HG03439 (cell line): ENCODE measurements around the gene CDC7.
"Not testable (repeated sequence)": the region's sequence is repeated elsewhere in the genome, so short reads cannot be mapped to it uniquely, and the experiment has no call there.

ENCODE experiments used
- ATAC-seq: cut with Tn5 transposase; IDR thresholded peaks from one replicate; pipeline ENCODE4 v1.9.1; 2021; ENCODE audit warnings: mild to moderate bottlenecking, moderate library complexity; ENCODE audit not compliant: unreplicated experiment

Gene CDC7

DNA sequence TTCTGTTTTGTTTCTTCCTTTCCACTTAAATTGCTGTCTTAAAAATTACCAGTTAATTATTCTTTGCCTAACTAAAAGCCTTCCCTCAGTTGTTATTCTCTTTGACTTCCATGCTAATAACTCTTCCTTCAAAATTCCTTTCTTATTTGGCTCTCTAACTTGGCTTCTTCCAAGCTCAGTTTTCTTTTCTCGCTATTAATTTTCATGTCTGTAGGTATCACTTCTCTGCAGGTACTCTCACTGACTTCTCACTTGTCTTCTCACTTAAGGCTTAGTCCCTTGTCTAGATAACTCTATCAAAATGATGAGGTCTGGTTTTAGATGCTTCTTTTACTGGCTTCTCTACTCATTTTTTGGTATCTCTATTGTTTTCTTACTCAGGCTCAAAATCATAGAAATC is 10.1 kb downstream of the CDC7 start:
- ATAC-seq: no peak

DNA sequence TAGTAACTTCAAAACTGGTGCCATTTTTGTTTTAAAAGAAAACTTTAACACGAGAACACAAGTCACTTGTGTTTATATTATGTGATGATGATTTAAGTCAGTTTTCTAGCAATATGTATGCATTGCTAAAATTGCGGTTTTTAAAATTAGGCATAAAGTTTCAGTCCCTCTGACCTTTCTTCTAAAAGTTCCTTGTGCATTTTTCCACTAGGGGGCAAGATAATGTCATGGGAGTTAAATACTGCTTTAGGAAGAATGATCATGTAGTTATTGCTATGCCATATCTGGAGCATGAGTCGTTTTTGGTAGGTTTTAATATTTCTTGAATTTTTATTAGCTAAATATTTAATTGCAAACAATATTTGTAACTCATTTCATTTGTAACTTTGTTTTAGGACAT is 10.7 kb downstream of the CDC7 start:
- ATAC-seq: no peak

DNA sequence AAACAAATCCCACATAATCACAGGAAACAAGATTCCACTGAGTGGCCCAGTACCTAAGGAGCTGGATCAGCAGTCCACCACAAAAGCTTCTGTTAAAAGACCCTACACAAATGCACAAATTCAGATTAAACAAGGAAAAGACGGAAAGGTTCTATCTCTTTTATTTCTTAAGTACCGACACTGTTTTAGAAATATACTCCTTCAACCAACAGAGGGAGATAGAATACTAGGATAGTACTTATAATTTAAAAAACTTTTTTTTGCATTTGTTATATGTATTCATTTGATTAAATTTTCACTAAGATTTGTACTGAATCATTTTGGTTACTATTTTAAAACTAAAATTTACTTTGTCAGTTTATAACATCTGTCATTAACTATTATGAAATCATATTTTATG is 12.5 kb downstream of the CDC7 start:
- ATAC-seq: no peak

DNA sequence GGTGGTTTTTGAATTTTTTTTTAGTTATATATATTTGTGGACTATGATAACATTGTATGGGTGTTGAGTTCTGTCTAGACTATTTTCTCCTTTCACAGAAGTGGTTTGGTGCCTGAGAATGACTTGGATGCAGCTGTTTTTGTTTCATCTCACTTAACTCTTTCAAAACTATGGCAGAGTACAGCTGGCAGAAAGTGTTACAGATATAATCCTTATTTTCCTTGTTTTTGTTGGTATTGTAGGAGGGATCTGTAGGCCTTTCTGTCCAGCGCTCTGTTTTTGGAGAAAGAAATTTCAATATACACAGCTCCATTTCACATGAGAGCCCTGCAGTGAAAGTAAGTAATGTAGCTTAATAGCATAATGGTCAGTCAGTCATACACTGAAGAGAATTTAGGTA is 13.1 kb downstream of the CDC7 start:
- ATAC-seq: no peak

DNA sequence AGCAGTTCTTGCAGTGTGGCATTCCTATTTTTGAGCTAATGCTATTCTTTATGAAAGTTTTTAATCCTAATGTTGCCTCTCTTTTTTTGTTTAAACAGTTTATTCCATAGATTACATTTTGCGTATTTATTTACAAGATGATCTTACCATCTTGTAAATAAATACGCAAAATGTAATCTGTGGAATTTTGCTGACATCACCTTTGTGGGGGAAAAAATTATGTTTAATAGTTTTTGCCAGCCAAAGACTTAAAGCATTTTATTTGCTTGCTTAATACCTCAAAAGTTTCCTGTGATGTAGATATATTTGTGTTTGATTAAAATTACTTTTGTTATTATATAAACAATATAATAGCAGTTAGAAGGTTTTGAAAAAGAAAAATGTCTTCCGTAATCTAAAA is 15.3 kb downstream of the CDC7 start:
- no peak for ATAC-seq

DNA sequence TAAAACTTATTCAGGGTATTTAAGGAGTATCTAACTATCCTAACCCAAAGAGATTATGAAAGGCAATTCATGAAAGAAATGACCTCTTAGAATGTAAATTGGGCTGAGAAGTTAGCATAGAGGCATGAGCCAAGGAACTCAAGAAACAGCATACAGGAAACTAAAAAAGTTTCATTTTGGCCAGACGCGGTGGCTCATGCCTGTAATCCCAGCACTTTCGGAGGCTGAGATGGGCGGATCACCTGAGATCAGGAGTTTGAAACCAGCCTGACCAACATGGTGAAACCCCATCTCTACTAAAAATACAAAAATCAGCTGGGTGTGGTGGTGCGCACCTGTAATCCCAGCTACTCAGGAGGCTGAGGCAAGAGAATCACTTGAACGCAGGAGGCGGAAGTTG is 16.0 kb downstream of the CDC7 start:
- ATAC-seq: not testable (repeated sequence)

DNA sequence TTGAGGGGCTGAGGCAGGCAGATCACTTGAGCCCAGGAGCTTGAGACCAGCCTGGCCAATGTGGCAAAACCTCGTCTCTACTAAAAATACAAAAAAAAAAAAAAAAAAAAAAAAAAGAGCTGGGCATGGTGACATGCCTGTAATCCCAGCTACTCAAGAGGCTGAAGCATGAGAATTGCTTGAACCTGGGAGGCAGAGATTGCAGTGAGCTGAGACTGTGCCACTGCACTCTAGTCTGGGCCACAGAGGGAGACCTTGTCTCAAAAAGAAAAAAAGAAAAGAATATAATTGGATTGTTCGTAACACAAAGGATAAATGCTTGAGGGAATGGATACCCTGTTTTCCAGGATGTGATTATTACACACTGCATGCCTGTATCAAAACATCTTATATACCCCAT is 18.5 kb downstream of the CDC7 start:
- ATAC-seq: not testable (repeated sequence)

DNA sequence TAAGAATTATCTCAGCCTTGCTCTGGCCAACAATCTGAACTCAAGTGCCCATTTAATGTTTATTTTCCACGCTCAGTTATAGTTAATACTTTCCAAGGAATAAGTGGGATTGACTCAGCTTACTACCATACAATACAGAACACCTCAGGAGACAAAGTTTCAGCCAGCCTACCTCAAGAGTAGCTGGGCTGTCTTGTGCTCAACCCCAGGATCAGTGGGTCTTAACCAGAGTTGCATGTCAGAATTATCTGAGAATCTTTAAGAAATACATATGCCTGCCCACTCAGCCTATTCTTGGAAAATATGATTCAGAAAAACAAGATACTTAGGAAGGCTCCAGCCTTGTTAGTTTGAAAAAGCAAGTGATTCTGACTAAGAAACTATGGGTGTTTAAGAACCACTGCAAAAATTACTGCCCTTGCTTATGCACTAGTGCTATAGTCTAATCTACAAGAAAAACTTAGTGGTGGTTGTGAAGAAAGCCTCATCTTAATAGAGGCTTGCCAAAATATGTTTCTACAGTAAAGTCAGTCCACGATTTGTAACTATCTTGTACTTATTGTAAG is 20.4 kb downstream of the CDC7 start:
- ATAC-seq: no peak

DNA sequence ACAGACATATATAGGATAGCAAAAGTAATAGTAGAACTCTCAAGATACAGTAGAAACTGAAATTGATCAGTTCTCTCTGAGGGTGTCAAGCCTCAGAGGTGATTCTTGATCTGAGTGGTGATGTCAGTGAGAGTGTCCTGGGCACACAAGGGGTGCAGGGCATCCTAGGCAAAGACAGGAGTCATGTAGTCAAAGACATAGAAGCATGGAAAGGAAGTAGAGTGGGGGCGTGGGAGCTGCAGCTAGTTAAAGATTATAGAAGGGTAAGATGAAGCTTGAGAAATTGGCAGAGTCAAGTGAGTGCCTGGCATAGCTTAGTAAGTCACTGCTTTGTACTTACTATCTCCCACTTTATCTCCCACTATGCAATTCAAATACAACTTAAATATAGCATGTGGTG is 22.8 kb downstream of the CDC7 start:
- peak; percentile 95 for ATAC-seq

DNA sequence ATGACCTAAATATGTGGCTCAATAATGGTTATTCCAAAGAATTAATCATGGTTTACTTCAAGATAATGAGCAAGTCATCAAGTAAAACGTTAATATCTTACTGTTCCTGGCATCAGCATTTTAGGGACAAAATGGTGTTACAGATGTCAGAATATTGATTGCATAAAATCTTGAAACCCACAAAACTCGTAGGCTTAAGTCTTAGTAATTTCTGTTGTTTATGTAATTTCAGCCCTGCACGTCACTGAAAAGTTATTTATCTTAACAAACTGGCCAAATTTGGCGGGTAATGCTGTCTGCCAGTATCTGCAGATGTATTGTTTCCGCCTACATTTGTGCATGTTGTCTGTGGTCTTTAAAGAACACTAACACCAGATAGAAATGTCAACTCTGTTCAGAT is 25.8 kb downstream of the CDC7 start:
- no peak for ATAC-seq

DNA sequence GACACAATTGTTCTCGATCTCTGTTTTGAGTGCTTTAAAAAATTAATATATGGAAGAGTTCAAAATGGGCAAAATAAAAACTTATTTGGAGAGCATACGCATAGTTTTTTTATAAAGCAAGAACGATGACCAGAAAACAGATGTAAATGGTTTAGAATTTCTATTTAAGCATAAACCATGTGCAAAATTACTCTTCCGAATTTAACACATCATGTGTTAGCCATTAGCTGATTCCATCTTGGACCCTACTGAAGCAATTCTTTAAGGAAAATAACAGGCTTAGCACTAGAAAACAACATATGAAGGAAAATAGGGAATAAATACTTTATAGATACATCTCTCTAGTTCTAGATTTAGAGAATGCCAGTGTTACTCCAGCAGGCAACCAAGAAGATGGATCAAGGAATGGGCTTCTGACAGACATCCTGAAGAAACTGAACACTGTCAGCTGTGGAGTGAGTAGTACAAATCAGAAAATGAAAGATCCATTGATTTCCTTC is 26.7 kb downstream of the CDC7 start:
- ATAC-seq: no peak

DNA sequence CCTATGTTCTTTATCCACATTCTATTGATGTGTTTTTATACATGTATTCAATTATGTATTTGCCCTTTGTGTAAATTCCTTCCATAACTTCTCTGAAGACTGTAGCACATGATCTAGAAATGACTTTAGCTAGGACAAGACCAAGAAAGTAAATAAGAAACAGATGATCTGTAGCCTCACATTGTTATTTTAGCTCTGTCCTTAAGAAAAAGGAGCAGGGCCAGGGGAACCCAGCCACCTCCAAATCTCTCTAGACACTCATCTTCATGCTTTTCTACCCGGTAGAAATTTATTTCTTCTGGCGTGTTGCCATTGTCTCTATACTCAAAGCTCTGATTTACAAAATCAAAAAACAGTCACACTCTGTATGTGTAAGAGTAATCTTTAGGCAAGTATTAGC is 27.1 kb downstream of the CDC7 start:
- ATAC-seq: no peak

DNA sequence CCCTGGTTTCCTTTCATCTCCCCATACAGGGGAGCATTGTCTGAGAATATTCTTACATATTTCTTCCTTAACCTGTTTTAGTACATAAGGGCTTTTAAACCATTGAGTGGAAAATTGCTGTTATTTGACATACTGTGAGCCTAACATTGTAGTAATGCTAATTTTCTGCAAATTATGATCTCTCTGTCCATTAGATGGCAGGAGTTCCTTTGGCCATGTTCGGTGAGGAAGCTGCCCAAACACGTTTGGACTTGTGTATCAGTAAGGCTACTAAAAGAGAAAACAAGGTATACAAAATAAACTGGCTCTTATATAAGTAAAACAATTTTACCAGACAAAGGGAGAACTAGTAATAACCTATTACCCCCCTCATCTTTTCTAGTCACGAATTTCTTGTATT is 29.2 kb downstream of the CDC7 start:
- no peak for ATAC-seq

DNA sequence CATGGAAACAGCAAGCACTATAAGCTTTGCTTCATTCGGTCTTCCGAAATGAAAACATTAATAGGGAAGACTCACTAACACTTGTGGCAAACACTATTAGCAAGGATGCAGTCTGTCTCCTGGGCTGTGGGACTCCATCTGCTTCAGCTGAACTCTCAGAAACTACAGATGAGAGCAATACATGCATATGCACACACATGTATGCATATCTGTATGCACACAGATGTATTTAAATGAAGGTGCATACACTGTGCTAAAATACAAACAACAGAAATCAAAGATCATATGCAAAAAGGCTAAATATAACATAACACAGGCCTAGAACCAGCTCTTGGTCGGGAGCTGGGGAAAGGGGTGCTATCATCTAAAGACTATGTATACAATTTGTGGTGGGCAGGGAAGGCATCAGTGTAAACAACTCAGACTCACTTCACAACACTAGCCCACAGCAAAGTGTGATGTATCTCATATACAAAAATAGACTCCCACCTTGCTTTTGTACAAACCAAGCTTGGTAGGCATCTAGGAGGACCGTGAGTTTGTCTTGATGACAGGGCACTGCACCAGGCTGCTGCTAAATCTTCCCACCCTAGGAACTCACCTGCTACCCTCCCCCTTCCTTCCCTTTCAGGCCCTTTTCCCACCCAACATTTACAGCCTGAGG is 32.8 kb downstream of the CDC7 start:
- ATAC-seq: no peak

DNA sequence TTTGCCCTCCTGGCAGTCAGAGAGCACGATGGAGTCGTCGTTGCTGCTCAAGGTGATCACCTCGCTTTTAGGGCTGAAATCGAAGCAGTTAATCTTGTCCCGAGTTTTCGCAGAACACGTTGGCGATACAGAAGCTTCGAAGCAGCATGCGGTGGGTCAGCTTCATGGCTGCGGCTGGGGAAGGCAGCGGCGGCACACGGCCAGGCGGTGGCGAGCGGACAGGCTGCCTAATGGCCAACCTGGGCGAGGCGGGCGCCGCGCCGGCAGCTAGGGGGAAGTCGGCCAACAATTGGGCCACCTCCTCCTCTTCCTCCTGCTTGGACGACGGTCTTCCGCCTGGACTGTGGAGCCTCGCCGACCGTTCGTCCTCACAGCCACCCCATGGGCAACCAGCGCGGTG is 34.8 kb downstream of the CDC7 start:
- ATAC-seq: no peak

DNA sequence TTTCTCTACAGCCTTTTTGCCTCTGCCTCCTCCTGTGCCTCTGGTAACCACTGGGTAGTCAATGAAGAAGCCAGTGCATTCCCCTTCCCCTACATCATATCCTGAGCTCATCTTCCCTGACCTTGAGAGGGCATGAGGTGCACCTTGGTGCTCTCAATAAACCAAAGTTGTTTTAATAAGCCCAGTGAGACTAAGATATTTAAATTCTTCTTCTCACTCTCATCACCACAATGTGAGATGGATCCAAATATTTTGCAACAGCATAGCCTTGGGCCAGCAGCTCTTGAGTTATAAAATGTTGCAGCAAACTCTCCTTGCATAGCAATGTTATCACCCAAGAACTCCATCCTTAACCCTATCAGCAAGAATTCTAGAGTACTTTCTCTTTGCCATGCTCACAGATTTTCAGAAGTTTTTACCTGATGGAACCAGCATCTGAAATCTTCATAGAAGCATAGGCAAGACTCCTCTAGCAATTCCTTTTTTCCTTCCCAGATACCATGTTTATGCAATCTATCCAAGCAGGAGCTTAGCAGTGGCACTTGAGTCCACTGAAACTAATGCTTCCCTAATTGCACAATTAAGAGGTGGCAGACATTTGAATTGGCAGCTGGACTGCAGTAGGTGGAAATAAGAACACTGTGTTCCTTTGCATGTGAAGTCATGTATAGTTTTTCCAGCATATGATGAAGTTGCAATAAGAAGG is 36.8 kb downstream of the CDC7 start:
- no peak for ATAC-seq

DNA sequence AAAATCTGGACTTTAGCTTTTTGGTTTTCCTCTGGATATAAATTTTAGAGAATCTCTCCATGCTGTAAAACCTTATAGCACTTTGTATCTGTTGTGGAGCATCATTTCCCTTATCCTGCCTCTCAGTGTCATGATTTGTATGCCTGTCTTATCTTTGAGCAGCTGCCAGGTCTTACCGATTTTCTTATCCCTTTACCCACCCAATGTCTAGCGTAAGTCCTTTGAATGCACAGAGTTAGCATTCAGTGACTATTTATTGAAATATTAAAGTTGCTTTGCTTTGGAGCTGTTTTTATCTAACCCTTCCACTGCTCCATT is 37.3 kb downstream of the CDC7 start:
- ATAC-seq: no peak

DNA sequence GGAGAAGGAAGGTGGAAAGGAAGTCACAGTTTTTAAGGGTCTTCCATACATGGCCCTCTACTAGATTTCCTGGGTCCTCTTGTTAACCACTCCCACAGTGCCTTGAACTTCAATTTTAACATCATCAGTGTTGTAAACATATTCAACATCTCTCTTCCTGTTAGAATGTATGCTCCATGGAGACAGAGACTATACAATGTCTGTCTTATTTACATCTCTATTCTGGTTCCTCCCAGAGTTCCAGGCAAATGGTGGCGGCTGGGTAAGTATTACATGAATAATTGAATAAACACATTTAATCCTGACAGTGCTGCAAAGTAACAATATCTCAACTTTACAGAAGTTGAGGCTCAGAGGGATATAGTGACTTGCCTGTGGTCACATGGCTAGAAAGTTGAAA is 40.3 kb downstream of the CDC7 start:
- no peak for ATAC-seq

DNA sequence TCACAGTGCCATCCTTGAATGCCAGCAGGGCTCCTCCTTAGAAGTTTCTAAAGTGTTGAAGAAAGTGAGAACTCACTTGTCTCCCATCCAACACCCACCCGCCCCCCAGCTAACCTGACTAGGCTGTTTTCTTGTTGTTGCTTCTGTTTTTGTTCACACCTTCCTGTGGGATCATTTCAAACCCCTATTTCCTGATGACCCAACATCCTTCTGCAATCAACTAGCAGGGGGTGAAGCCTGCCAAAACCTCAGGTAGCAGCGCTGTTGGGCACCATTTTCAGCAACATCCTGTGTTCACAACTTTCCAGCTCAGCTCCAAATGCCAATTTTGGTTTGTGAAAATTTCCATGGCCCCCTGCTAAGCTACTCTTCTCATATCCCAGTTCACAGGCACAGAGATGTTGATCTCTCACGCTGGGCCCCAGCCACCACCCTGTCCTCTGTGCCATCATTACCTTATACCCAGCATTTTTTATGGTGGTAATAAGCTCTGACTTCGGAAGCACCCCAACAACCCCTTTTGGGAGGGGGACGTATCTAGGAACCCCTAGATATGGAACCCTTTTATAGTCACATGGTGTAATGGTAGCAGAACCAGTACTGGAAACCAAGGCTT is 41.4 kb downstream of the CDC7 start:
- ATAC-seq: no peak

DNA sequence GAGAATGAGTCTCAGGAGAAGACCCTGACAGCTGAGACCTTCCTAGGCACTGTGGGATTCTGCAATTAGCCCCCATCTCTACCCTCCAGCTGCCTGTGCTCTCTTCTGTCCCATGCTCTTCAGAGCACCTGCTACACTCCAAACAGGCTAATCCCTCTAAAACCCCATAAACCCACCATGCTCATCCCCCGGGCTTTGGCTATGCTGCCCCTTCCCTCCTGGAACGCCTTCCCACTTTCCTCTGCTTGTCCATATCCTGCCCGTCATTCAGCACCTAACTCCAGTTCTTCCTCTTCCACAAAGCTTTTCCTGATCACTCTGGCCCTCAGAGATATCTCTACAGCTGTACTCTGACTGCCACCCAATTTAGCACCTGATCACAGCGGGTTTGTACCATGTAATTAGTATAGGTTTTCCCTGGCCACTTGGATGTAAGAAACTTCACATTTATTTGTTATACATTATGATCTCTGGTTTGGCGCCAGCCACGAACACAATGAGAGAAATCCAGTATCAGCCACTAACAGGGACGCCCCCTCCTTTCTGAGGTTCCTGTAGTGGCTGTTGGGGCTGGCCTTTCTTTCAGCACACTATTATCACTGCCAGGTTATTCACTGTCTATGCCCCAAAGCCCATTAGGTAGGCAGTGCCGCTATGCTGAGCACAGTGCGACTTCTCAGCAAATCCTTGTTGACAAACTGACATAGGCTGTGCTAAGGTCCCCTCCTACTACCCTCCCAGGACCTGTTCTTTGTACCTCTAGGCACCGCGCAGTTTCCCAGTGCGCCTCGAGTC is 45.1 kb downstream of the CDC7 start:
- no peak for ATAC-seq

DNA sequence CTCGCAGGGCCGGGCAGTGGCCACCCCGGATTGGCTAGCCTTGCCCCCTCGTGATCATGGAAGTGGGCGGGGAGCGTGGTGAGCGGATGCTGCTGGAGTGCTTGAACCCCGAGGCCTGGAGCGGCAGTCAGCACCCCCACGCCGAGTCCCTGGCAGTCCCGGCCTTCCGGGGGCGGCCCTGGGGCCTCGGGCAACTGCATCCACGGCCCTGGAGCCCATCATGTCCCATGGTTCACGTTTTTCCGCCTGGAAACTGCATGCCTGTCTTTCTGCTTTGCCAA is 45.6 kb downstream of the CDC7 start:
- ATAC-seq: no peak

DNA sequence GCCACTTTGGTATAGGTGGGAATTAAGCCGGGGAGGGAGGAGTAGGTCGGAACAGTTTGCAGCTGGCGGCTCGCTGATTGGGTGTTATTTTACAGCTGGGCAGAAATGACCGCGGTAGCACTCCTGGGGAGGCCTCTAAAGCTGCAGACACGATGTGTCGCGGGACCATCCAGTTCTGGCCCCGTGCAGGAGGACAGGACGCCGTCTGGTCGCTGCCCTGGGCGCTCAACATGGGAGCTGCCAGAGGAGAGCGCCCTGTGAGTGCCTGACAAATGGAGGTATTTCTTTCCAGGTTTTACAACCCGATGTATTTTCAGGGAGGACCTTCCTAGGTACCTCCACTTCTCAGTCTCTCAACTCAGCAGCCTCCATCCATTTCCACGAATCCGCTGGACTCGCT is 46.2 kb downstream of the CDC7 start:
- no peak for ATAC-seq
